ENCODE measurements around the gene NTRK2.
"Not testable (repeated sequence)": the region's sequence is repeated elsewhere in the genome, so short reads cannot be mapped to it uniquely, and the experiment has no call there.

The NTRK2 gene

GRCh38 chr9:85040821-85041465, 371.4 kb downstream of the NTRK2 start:
- no peak for DNase-seq

- no peak for DNase-seq
These were observed 372.1 kb downstream of the NTRK2 start for GRCh38 chr9:85041466-85042137.

GRCh38 chr9:85042981-85043647, 373.6 kb downstream of the NTRK2 start:
- DNase-seq = no peak

- no peak for DNase-seq
These were observed 375.7 kb downstream of the NTRK2 start for GRCh38 chr9:85045271-85045670.

- no peak for DNase-seq
These were observed 376.9 kb downstream of the NTRK2 start for GRCh38 chr9:85046475-85046874.

- DNase-seq = no peak
These were observed 383.8 kb downstream of the NTRK2 start for GRCh38 chr9:85053206-85053786.

DNA sequence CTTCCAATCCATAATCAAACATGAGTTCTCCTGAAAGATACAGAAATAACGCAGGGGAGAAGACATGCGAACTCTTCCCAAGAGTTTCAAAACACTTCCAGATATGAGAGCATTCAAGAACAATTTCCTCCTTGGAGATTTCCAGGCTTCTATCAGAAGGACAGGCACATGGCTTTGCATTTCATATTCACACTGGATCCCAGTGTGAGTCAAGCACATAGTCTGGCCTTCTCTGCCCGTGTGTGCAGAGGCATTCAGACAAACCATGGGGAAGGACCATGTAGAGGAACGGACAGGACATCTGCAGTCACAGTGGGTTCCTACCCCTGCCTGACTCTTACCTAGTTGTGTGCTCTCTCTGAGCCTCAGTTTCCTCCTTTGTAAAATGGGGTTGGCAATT, 384.5 kb downstream of the NTRK2 start:
- DNase-seq = no peak

- DNase-seq = no peak
These were observed 386.1 kb downstream of the NTRK2 start for GRCh38 chr9:85055506-85056202.

DNA sequence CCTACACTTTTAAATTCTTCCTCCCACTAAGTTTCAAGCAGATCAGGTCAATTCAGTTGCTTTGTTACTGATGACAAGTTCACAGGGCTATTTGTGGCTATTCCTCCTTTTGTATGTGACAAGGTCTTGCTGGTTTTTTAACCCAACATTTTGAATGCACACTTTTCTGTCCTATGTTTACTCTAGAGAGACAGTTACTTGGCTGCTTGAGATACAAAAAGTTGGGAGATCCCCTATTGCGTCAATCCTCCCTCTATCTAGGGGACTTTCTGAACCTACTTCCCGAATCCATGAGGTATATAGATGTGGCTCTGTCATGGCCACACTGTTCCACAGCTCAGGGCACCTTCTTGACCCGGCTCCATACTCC, 386.7 kb downstream of the NTRK2 start:
- no peak for DNase-seq

- no peak for DNase-seq
These were observed 392.4 kb downstream of the NTRK2 start for GRCh38 chr9:85061969-85062368.

DNA sequence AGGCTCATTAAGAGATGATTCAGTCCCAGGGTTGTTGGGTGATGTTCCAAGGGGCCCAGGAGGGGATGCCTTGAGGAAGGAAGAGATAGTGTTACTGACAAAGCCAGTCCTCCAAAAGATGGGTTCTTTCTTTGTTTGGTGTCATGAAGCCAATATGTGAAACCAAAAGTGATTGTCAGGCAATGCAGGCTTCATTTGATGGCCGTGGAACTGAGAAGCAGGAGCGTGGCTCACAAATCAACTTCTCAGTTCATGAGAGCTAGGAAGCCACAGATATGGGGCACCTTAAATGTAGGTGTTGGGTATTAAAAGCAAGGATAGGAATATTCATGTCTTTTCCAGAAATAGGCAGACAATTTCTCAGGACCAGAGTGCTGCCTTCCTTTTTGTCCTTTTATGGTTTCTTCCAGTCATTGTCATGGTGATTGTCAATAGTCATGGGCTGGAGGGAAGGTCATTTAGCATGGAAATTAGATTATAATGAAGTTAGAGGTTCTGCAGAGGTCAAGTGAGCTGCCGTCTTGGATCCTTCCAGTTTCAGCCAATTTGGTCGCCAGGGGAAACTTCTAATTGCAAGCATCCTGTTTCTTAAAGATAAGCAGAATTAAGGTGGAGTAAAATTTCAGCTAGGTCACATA, 393.0 kb downstream of the NTRK2 start:
- no peak for DNase-seq

DNA sequence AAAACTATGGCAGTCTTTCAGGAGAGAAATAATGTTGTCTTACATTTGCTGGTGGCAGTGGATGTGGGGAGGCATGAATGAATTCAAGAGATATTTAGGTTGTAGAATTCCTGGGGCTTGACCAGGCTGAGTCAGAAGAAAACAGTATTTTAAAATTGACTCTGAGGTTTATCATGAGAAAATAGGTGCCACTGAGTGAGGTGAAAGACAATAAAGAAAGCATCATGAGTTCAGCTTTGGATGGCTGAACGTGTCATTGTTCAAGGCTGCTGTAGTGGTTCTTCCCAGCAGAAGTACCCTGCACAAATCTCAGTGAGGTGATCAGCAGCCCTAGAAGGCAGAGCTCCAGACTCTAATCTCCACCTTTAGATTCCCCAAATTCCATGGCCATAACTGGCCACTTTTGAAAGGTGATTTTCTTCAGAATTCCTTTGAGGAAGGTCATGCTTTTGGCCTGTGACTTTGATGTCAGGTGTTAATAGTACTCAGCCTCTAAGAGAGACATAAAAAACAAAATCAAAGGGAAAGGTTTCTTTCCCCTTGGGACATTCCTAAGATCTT, 395.4 kb downstream of the NTRK2 start:
- DNase-seq = no peak

GRCh38 chr9:85067792-85068191, 398.3 kb downstream of the NTRK2 start:
- no peak for DNase-seq

- not testable (repeated sequence) for DNase-seq
These were observed 399.9 kb downstream of the NTRK2 start for GRCh38 chr9:85069421-85069820.

Measured in stimulated activated naive CD4-positive, alpha-beta T cell treated with Interleukin-2 at 50 U/mL for 16 hours (primary cell).